ENCODE measurements around the gene DYNC2H1.

Gene DYNC2H1

GRCh38 chr11:103464420-103464819 lies 355.2 kb downstream of the DYNC2H1 start:
- TF ChIP-seq, protein P1, sequence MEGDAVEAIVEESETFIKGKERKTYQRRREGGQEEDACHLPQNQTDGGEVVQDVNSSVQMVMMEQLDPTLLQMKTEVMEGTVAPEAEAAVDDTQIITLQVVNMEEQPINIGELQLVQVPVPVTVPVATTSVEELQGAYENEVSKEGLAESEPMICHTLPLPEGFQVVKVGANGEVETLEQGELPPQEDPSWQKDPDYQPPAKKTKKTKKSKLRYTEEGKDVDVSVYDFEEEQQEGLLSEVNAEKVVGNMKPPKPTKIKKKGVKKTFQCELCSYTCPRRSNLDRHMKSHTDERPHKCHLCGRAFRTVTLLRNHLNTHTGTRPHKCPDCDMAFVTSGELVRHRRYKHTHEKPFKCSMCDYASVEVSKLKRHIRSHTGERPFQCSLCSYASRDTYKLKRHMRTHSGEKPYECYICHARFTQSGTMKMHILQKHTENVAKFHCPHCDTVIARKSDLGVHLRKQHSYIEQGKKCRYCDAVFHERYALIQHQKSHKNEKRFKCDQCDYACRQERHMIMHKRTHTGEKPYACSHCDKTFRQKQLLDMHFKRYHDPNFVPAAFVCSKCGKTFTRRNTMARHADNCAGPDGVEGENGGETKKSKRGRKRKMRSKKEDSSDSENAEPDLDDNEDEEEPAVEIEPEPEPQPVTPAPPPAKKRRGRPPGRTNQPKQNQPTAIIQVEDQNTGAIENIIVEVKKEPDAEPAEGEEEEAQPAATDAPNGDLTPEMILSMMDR (IDR thresholded peaks at IDR 0.05): peak; percentile 23; the same call in 1 of the 2 replicates

DNA sequence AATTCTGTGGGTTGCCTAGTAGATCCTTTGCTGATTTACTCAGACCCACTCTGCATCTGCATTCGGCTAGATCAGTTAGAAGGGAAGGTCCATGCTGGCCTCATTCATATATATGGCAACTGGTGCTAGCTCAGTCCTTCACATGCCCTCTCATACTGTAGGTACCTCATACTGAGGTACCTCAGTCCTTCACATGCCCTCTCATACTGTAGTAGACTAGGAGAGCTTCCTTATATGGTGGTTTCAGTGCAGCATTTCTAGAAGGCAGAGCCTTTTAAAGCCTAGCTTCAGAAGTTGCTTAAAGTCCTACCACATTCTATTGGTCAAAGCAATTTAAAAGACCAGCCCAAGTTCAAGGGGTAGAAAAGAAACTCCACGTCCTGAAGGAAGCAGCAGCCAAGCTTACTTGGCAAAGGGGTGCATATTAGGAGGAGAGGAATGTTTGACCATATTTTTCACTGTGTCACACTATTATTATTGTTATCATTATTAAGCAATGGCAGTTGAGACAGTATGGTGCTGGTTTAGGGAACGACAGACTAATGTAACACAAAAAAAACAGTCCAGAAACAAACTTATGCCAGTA lies 356.4 kb downstream of the DYNC2H1 start:
- TF ChIP-seq, protein P1 (IDR thresholded peaks at IDR 0.05): no peak

- TF ChIP-seq, protein P1 (IDR thresholded peaks at IDR 0.05): no peak
Observed at GRCh38 chr11:103471546-103471945, 362.3 kb downstream of the DYNC2H1 start.

GRCh38 chr11:103476874-103477273 lies 367.6 kb downstream of the DYNC2H1 start:
- TF ChIP-seq, protein P1 (IDR thresholded peaks at IDR 0.05): no peak

GRCh38 chr11:103480421-103480820 lies 371.2 kb downstream of the DYNC2H1 start:
- TF ChIP-seq, protein P1 (IDR thresholded peaks at IDR 0.05): no peak

- TF ChIP-seq, protein P1 (IDR thresholded peaks at IDR 0.05): no peak
Observed at GRCh38 chr11:103483996-103484395, 374.8 kb downstream of the DYNC2H1 start.

- TF ChIP-seq, protein P1 (IDR thresholded peaks at IDR 0.05): no peak
Observed at GRCh38 chr11:103484545-103484944, 375.3 kb downstream of the DYNC2H1 start.

DNA sequence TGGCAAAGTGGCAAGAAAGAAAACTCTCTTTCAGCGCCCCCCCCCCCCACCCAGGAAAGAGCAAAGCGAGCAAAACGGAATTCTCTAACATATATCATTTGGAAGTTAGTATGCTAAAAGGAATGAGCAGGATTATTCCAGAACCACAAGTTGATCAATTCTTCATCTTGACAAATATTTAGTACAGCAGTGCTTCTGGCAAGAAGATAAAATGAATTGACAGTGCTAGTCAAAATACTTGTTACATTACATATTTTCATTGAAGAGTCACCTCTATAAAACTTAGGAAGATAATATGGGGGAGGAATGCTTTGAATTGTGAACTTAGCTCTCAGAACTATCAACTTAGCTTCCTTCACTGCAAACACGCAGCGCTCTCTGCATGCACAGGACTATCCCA lies 377.4 kb downstream of the DYNC2H1 start:
- TF ChIP-seq, protein P1 (IDR thresholded peaks at IDR 0.05): no peak

All from LNCAP (cell line).